IMR-90 (cell line): Measurements from ENCODE around the gene VPS41. TPM values are rescaled to one million over a fixed set of nuclear protein-coding genes. Genes with fewer than 3 reads are reported as not detected.

ENCODE experiments used
- ATAC-seq: fragments of 200-7000 bp; cut with Tn5 transposase; 2 replicates; pipeline ENCODE4 v1.9.1; 2020; ENCODE audit warnings: low read depth, mild to moderate bottlenecking, moderate library complexity
- BruUV-seq: library from RNA; stranded (reverse); fragments of 400-500 nt; replicated peaks from 2 replicates; lab custom pipeline; 2021; lab: Mats Ljungman, UMichigan
- CTCF ChIA-PET: fragments of 300-600 bp; formaldehyde crosslinking; extraction: SDS; loops from one replicate; lab custom pipeline; 2021; ENCODE audit warnings: antibody characterized with exemption; lab: Yijun Ruan, JAX
- POLR2A ChIA-PET: fragments of 300-600 bp; sonication (Branson Sonifier 250); formaldehyde crosslinking; loops from one replicate; lab custom pipeline; 2022; ENCODE audit warnings: antibody characterized with exemption; ENCODE audit not compliant: unreplicated experiment; lab: Charles Lee
- DNase-seq: peaks from one replicate; pipeline ENCODE4 v3.0.0; 2013
- H2AFZ ChIP-seq: replicated peaks from 2 replicates; pipeline ENCODE3; 2013; ENCODE audit warnings: low read length, mild to moderate bottlenecking; ENCODE audit not compliant: poor library complexity
- H2AK5ac ChIP-seq: 2 replicates; pipeline ENCODE4 v1.6.1; 2013; ENCODE audit warnings: low read depth, low read length, inconsistent platforms
- H2AK9ac ChIP-seq: replicated peaks from 2 replicates; pipeline ENCODE3; 2013; ENCODE audit warnings: mild to moderate bottlenecking, low read depth, low read length, moderate library complexity; ENCODE audit not compliant: poor library complexity
- H2BK120ac ChIP-seq: 2 replicates; pipeline ENCODE4 v1.6.1; 2013; ENCODE audit warnings: low read depth, low read length, inconsistent platforms
- H2BK15ac ChIP-seq: 3 replicates; pipeline ENCODE4 v1.6.1; 2013; ENCODE audit warnings: low read depth, low read length, inconsistent platforms
- H2BK20ac ChIP-seq: 2 replicates; pipeline ENCODE4 v1.6.1; 2013; ENCODE audit warnings: low read depth, mild to moderate bottlenecking, inconsistent platforms, low read length, moderate library complexity
- H2BK5ac ChIP-seq: 2 replicates; pipeline ENCODE4 v1.6.1; 2013; ENCODE audit warnings: mild to moderate bottlenecking, low read depth, low read length, inconsistent platforms; ENCODE audit not compliant: poor library complexity, severe bottlenecking
- H3K14ac ChIP-seq: replicated peaks from 2 replicates; pipeline ENCODE4 v1.6.1; 2013; ENCODE audit warnings: low read depth, low read length, inconsistent platforms
- H3K18ac ChIP-seq: 2 replicates; pipeline ENCODE4 v1.6.1; 2013; ENCODE audit warnings: low read depth, low read length, control low read depth
- H3K23ac ChIP-seq: 2 replicates; pipeline ENCODE4 v1.6.1; 2013; ENCODE audit warnings: low read depth, low read length, inconsistent platforms
- H3K27ac ChIP-seq: 2 replicates; pipeline ENCODE4 v1.5.1; 2013; ENCODE audit warnings: mild to moderate bottlenecking, control low read depth, low read length; ENCODE audit not compliant: insufficient read depth
- H3K27me3 ChIP-seq: 2 replicates; pipeline ENCODE4 v1.6.1; 2013; ENCODE audit warnings: low read length; ENCODE audit not compliant: control insufficient read depth, insufficient read depth
- H3K36me3 ChIP-seq: 2 replicates; pipeline ENCODE4 v1.6.1; 2013; ENCODE audit warnings: low read length, mixed read lengths; ENCODE audit not compliant: control insufficient read depth, insufficient read depth
- H3K4ac ChIP-seq: 2 replicates; pipeline ENCODE4 v1.6.1; 2013; ENCODE audit warnings: low read depth, low read length, inconsistent platforms
- H3K4me1 ChIP-seq: 2 replicates; pipeline ENCODE4 v1.6.1; 2013; ENCODE audit warnings: low read length, mixed read lengths; ENCODE audit not compliant: control insufficient read depth, insufficient read depth
- H3K4me2 ChIP-seq: 2 replicates; pipeline ENCODE4 v1.6.1; 2013; ENCODE audit warnings: low read depth, mild to moderate bottlenecking, control low read depth, low read length, moderate library complexity
- H3K4me3 ChIP-seq: 2 replicates; pipeline ENCODE4 v1.5.1; 2013; ENCODE audit warnings: low read depth, mild to moderate bottlenecking, control low read depth, low read length, moderate library complexity; ENCODE audit not compliant: insufficient read depth
- H3K56ac ChIP-seq: 2 replicates; pipeline ENCODE4 v1.6.1; 2013; ENCODE audit warnings: low read length, inconsistent platforms; ENCODE audit not compliant: insufficient read depth; ENCODE audit errors: extremely low read depth
- H3K79me1 ChIP-seq, 2 experiments: 2 replicates each; pipeline ENCODE4 v1.6.1; 2013; ENCODE audit warnings: low read length in 2 of 2, inconsistent platforms in 1 of 2, low read depth in 1 of 2
- H3K9ac ChIP-seq: 2 replicates; pipeline ENCODE4 v1.6.1; 2013; ENCODE audit warnings: low read depth, low read length, control low read depth
- H3K9me1 ChIP-seq: 2 replicates; pipeline ENCODE4 v1.6.1; 2013; ENCODE audit warnings: low read length, inconsistent platforms; ENCODE audit not compliant: insufficient read depth
- H3K9me3 ChIP-seq: 2 replicates; pipeline ENCODE4 v1.6.1; 2013; ENCODE audit warnings: low read length; ENCODE audit not compliant: control insufficient read depth, insufficient read depth
- H4K20me1 ChIP-seq: 2 replicates; pipeline ENCODE4 v1.6.1; 2013; ENCODE audit warnings: low read length, inconsistent platforms; ENCODE audit not compliant: insufficient read depth
- H4K5ac ChIP-seq: 2 replicates; pipeline ENCODE4 v1.6.1; 2013; ENCODE audit warnings: mild to moderate bottlenecking, low read depth, low read length, control low read depth
- H4K8ac ChIP-seq, 2 experiments: 2 replicates each; pipeline ENCODE4 v1.6.1; 2013; ENCODE audit warnings: low read depth in 2 of 2, low read length in 2 of 2, control low read depth in 1 of 2, inconsistent platforms in 1 of 2
- H4K91ac ChIP-seq: 2 replicates; pipeline ENCODE4 v1.6.1; 2013; ENCODE audit warnings: low read depth, low read length, inconsistent platforms; ENCODE audit not compliant: insufficient read depth
- BHLHE40 ChIP-seq: fragments of 150-350 bp; IDR thresholded peaks from 2 replicates; pipeline ENCODE4 v1.6.1; 2016; ENCODE audit warnings: mild to moderate bottlenecking, low read depth, low read length
- CHD1 ChIP-seq: IDR thresholded peaks from 2 replicates; pipeline ENCODE4 v1.6.1; 2012; ENCODE audit warnings: low read depth, low read length, improper control_type of control experiment
- CTCF ChIP-seq: conservative IDR thresholded peaks from 2 replicates; pipeline ENCODE4 v1.5.1; 2012; ENCODE audit warnings: mild to moderate bottlenecking, low read depth, low read length, improper control_type of control experiment
- ELK1 ChIP-seq: fragments of 150-350 bp; IDR thresholded peaks from 2 replicates; pipeline ENCODE4 v1.6.1; 2016; ENCODE audit warnings: low read depth, mild to moderate bottlenecking, low read length, moderate library complexity, borderline replicate concordance
- FOS ChIP-seq: fragments of 150-350 bp; IDR thresholded peaks from 2 replicates; pipeline ENCODE4 v1.6.1; 2016; ENCODE audit warnings: low read depth, low read length
- MAFK ChIP-seq: IDR thresholded peaks from 2 replicates; pipeline ENCODE4 v1.6.1; 2012; ENCODE audit warnings: low read depth, low read length, improper control_type of control experiment
- MAZ ChIP-seq: IDR thresholded peaks from 2 replicates; pipeline ENCODE4 v1.6.1; 2012; ENCODE audit warnings: low read depth, mild to moderate bottlenecking, low read length, improper control_type of control experiment, moderate library complexity, borderline replicate concordance
- MXI1 ChIP-seq: IDR thresholded peaks from 2 replicates; pipeline ENCODE4 v1.6.1; 2012; ENCODE audit warnings: low read depth, mild to moderate bottlenecking, low read length, moderate library complexity, borderline replicate concordance
- NFE2L2 ChIP-seq: fragments of 150-350 bp; IDR thresholded peaks from 2 replicates; pipeline ENCODE4 v1.6.1; 2016; ENCODE audit warnings: low read depth, mild to moderate bottlenecking, low read length
- POLR2A ChIP-seq: IDR thresholded peaks from 2 replicates; pipeline ENCODE4 v1.6.1; 2012; ENCODE audit warnings: mild to moderate bottlenecking, low read depth, low read length
- RAD21 ChIP-seq: IDR thresholded peaks from 2 replicates; pipeline ENCODE4 v1.6.1; 2012; ENCODE audit warnings: low read length, improper control_type of control experiment
- RFX5 ChIP-seq: IDR thresholded peaks from 2 replicates; pipeline ENCODE4 v1.8.0; 2012; ENCODE audit warnings: low read depth, mild to moderate bottlenecking, low read length, moderate library complexity
- WGBS, 2 experiments: methylation state at CpG; one replicate each; pipeline versions ENCODE4 v1.1.5 to v1.1.7; 2013; ENCODE audit warnings: missing lambda C conversion rate in 2 of 2; ENCODE audit not compliant: insufficient read length in 1 of 2; ENCODE audit errors: extremely low coverage in 2 of 2; 5-methylcytosine and 5-hydroxymethylcytosine counted together
- dilution Hi-C: fragments of 300-500 bp; cut with HindIII; formaldehyde crosslinking; loops from one replicate; pipeline ENCODE4 v1.14.3; 2018; ENCODE audit warnings: low sequenced_read_pairs; ENCODE audit not compliant: unreplicated experiment
- in situ Hi-C: fragments of 300-500 bp; cut with MboI; formaldehyde crosslinking; loops from 3 replicates; pipeline ENCODE4 v1.14.3; 2019; ENCODE audit warnings: low sequenced_read_pairs, inconsistent platforms, mixed read lengths
- intact Hi-C: fragments of 100-400 bp; cut with micrococcal nuclease; formaldehyde crosslinking; loops from 2 replicates; pipeline ENCODE4 v1.10.0; 2022
- polyA plus RNA-seq, 3 experiments: library from polyadenylated mRNA; depleted of rRNA; stranded (reverse); fragments of >200 nt; gene quantifications; 2 replicates each; pipeline ENCODE4 v1.2.3, GENCODE V29; 2012; ENCODE audit warnings: low replicate concordance in 1 of 3
- total RNA-seq: library from RNA; depleted of rRNA; stranded (reverse); fragments of >200 nt; gene quantifications from 2 replicates; pipeline ENCODE4 v1.2.3, GENCODE V29; 2012

VPS41 gene
- total and polyA plus RNA-seq, 2 of the 4 experiments (the other 2 are of a cell fraction) = 16.0 to 28.0 TPM

DNA sequence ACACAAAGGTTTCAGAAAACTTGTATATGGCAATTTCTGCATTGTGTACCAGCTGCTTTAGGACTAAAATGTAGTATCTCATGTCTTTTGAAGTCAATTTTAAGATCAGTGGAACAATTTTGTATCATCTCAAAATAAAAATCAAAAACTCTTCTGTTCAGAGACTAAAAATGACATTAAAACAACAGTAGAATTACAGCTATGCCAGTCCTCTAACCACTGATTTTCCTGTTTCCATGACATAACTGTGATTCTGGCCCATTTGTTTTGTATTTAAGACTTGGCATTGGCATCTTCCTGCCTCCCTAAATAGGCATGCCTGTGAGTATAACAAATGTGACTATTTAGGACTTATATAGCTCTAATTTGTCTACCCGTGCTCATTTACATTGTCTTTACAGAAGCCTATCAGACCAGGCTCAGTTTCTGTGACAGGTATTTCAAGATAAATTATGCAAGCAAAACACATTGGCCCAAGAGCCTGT, 29.1 kb upstream of the VPS41 start:
- Histone ChIP-seq H3K27ac (no peak overlapping the region), H3K9me3 (no peaks in the 10 kb centered on the region), H4K8ac (no peak overlapping the region), H3K4me2 (no peak overlapping the region), H2AFZ (no peak overlapping the region), H3K14ac (no peak overlapping the region), H2BK120ac (no peak overlapping the region), H2BK20ac (no peak overlapping the region), H4K91ac (no peak overlapping the region), H3K23ac (no peak overlapping the region), H3K79me1 (no peaks in the 10 kb centered on the region), H3K56ac (no peak overlapping the region), H3K9me1 (no peaks in the 10 kb centered on the region), H3K4ac (no peak overlapping the region), H2BK15ac (no peak overlapping the region), H4K5ac (no peak overlapping the region), H3K4me3 (no peak overlapping the region), H2BK5ac (no peak overlapping the region), H3K36me3 (no peaks in the 10 kb centered on the region), H3K9ac (no peak overlapping the region), H2AK5ac (no peak overlapping the region), H3K4me1 (no peaks in the 10 kb centered on the region), H2AK9ac (no peak overlapping the region), H4K20me1 (no peaks in the 10 kb centered on the region), H3K18ac (no peak overlapping the region), H3K27me3 (peaks cover 1% of the 10 kb centered on the region; the same call in 1 of the 2 replicates)
- no peak for TF ChIP-seq RFX5
- TF ChIP-seq RAD21 = no peak
- TF ChIP-seq BHLHE40 = no peak
- TF ChIP-seq FOS = no peak
- no peak for TF ChIP-seq NFE2L2
- TF ChIP-seq MAZ = no peak
- TF ChIP-seq CHD1 = no peak
- no peak for TF ChIP-seq ELK1
- no peak for TF ChIP-seq MXI1
- TF ChIP-seq MAFK = no peak
- TF ChIP-seq POLR2A = no peak
- no peak for TF ChIP-seq CTCF
- ATAC-seq = no peak
- POLR2A ChIA-PET = no interaction called here
- in situ Hi-C loops (loop anchor here (25.0 kb wide), 1 partner anchor 524 kb away; no protein-coding TSS in a partner anchor), dilution Hi-C loops (no loop called here), intact Hi-C loops (no loop called here)
- no CpG with 5 or more reads among the region's 1 CpG for WGBS, 2 experiments
- BruUV-seq = no TSS peak
- CTCF ChIA-PET = interaction anchor here (0.6 kb wide), 1 partner anchor 16 kb away, joined by 3 read pairs; no protein-coding TSS in a partner anchor
- no peak for DNase-seq
